CD4-positive, alpha-beta T cell (primary cell): ENCODE data around the gene CADM1. TPM values are rescaled to one million over a fixed set of nuclear protein-coding genes. Genes with fewer than 3 reads are reported as not detected.
"Not testable (repeated sequence)": the region's sequence is repeated elsewhere in the genome, so short reads cannot be mapped to it uniquely, and the experiment has no call there.

Source experiments
- ATAC-seq: fragments of 200-7000 bp; cut with Tn5 transposase; one replicate; pipeline ENCODE4 v1.10.0; 2022; ENCODE audit warnings: mild to moderate bottlenecking; ENCODE audit not compliant: poor library complexity
- CTCF ChIA-PET: fragments of 350-600 bp; sonication (Branson Sonifier 250); formaldehyde crosslinking; loops from one replicate; lab custom pipeline; 2021; ENCODE audit warnings: antibody characterized with exemption, inconsistent platforms; lab: Charles Lee
- POLR2A ChIA-PET: fragments of 350-600 bp; sonication (Branson Sonifier 250); formaldehyde crosslinking; loops from one replicate; lab custom pipeline; 2021; ENCODE audit warnings: antibody characterized with exemption, inconsistent platforms; lab: Charles Lee
- DNase-seq, 14 experiments: peaks; one replicate each; pipeline ENCODE4 v3.0.0-alpha.2; 2013 to 2020; ENCODE audit warnings: mixed read lengths in 2 of 14
- H3K27ac ChIP-seq, 2 donors: one replicate each; pipeline versions ENCODE4 v1.5.1 to v1.7.0; 2013; ENCODE audit warnings: low read length in 2 of 2, low read depth in 1 of 2, mild to moderate bottlenecking in 1 of 2
- H3K27me3 ChIP-seq, 2 experiments: 1 replicate in 1 of 2; 2 replicates in 1 of 2; pipeline versions ENCODE4 v1.6.1 to v1.7.0; 2013; ENCODE audit warnings: low read length in 2 of 2, control low read depth in 1 of 2, mild to moderate bottlenecking in 1 of 2, moderate library complexity in 1 of 2; ENCODE audit not compliant: insufficient read depth in 2 of 2, control insufficient read depth in 1 of 2
- H3K36me3 ChIP-seq: one replicate; pipeline ENCODE4 v1.6.1; 2013; ENCODE audit warnings: low read length, control low read depth; ENCODE audit not compliant: insufficient read depth
- H3K4me1 ChIP-seq: one replicate; pipeline ENCODE4 v1.6.1; 2013; ENCODE audit warnings: low read length, control low read depth; ENCODE audit not compliant: insufficient read depth
- H3K4me3 ChIP-seq: one replicate; pipeline ENCODE4 v1.5.1; 2013; ENCODE audit warnings: mild to moderate bottlenecking, low read length, moderate library complexity
- H3K9me3 ChIP-seq, 2 experiments: 1 replicate in 1 of 2; 2 replicates in 1 of 2; pipeline versions ENCODE4 v1.6.1 to v1.7.0; 2013; ENCODE audit warnings: low read length in 2 of 2, mild to moderate bottlenecking in 2 of 2, control low read depth in 1 of 2, moderate library complexity in 1 of 2; ENCODE audit not compliant: control insufficient read depth in 1 of 2, insufficient read depth in 1 of 2
- H3K27ac Mint-ChIP-seq: one replicate; pipeline ENCODE4 v1.8.0; 2020; ENCODE audit warnings: mixed read lengths
- H3K27me3 Mint-ChIP-seq: one replicate; pipeline ENCODE4 v1.8.0; 2021; ENCODE audit warnings: mixed read lengths
- H3K36me3 Mint-ChIP-seq: one replicate; pipeline ENCODE4 v1.8.0; 2021; ENCODE audit warnings: low read depth, mixed read lengths
- H3K4me1 Mint-ChIP-seq: one replicate; pipeline ENCODE4 v1.8.0; 2021; ENCODE audit warnings: low read depth, mixed read lengths
- H3K4me3 Mint-ChIP-seq: one replicate; pipeline ENCODE4 v1.8.0; 2020; ENCODE audit warnings: mild to moderate bottlenecking, mixed read lengths
- H3K9me3 Mint-ChIP-seq: one replicate; pipeline ENCODE4 v1.8.0; 2020; ENCODE audit warnings: mixed read lengths
- CTCF ChIP-seq: fragments of 200-600 bp; IDR thresholded peaks from one replicate; pipeline ENCODE4 v1.8.0; 2022; ENCODE audit warnings: antibody characterized with exemption, mild to moderate bottlenecking
- intact Hi-C, 2 experiments: fragments of 100-400 bp; cut with DNase I in 1 of 2; cut with micrococcal nuclease in 1 of 2; formaldehyde crosslinking; loops; one replicate each; pipeline versions ENCODE4 v1.15.1 to v1.9.0; 2023 to 2025; cut with DNase I, micrococcal nuclease
- total RNA-seq, 174 experiments: library from RNA in 2 of 174; stranded (reverse) in 2 of 174; gene quantifications; one replicate each; pipeline ENCODE4 v1.2.3 and lab custom pipeline; 2021 to 2026

Gene CADM1
- total RNA-seq, 2 experiments from 2014 or later = 1.1 to 1.4 TPM

GRCh38 chr11:115475564-115475963, 28.7 kb downstream of the CADM1 start:
- no peaks in the 10 kb centered on the region for H3K36me3 ChIP-seq
- H3K4me3 ChIP-seq = no peak overlapping the region
- ChIA-PET POLR2A (interaction anchor here (0.7 kb wide), 1 partner anchor 1210 kb away, joined by 3 read pairs; no protein-coding TSS in a partner anchor), CTCF (no interaction called here)
- peaks cover 0 to 4% of the 10 kb centered on the region in 2 experiments for H3K9me3 ChIP-seq
- ATAC-seq (no peak), DNase-seq (no peak)
- H3K27ac ChIP-seq = no peak overlapping the region
- no peak for TF ChIP-seq CTCF
- no peaks in the 10 kb centered on the region for H3K27me3 ChIP-seq
- no peaks in the 10 kb centered on the region for H3K27me3 Mint-ChIP-seq
- intact Hi-C loops = no loop called here
- no peaks in the 10 kb centered on the region for H3K36me3 Mint-ChIP-seq
- H3K4me3 Mint-ChIP-seq = no peak overlapping the region
- peaks cover 2% of the 10 kb centered on the region for H3K9me3 Mint-ChIP-seq
- no peaks in the 10 kb centered on the region for H3K4me1 Mint-ChIP-seq
- H3K27ac Mint-ChIP-seq = no peak overlapping the region
- no peaks in the 10 kb centered on the region for H3K4me1 ChIP-seq

GRCh38 chr11:115474306-115474705, 29.9 kb downstream of the CADM1 start:
- H3K27me3 Mint-ChIP-seq, H3K36me3 Mint-ChIP-seq, H3K4me1 ChIP-seq, POLR2A ChIA-PET, CTCF ChIA-PET, H3K9me3 Mint-ChIP-seq, intact Hi-C loops, H3K27me3 ChIP-seq, H3K36me3 ChIP-seq, H3K4me3 ChIP-seq, H3K4me3 Mint-ChIP-seq, H3K9me3 ChIP-seq, H3K27ac ChIP-seq, ATAC-seq, H3K27ac Mint-ChIP-seq, H3K4me1 Mint-ChIP-seq, DNase-seq: not testable (repeated sequence)

GRCh38 chr11:115473167-115473566, 31.0 kb downstream of the CADM1 start:
- ChIA-PET POLR2A (no interaction called here), CTCF (no interaction called here)
- H3K9me3 Mint-ChIP-seq = peaks cover 2% of the 10 kb centered on the region
- H3K4me3 ChIP-seq = no peak overlapping the region
- H3K27ac ChIP-seq = no peak overlapping the region
- no peak overlapping the region for H3K27ac Mint-ChIP-seq
- no peak for TF ChIP-seq CTCF
- ATAC-seq (no peak), DNase-seq (no peak)
- no peaks in the 10 kb centered on the region for H3K36me3 Mint-ChIP-seq
- no peaks in the 10 kb centered on the region for H3K4me1 Mint-ChIP-seq
- H3K36me3 ChIP-seq = no peaks in the 10 kb centered on the region
- intact Hi-C loops = no loop called here
- H3K27me3 Mint-ChIP-seq = no peaks in the 10 kb centered on the region
- H3K9me3 ChIP-seq = peaks cover 0 to 4% of the 10 kb centered on the region in 2 experiments
- no peaks in the 10 kb centered on the region for H3K4me1 ChIP-seq
- no peaks in the 10 kb centered on the region for H3K27me3 ChIP-seq
- no peak overlapping the region for H3K4me3 Mint-ChIP-seq

GRCh38 chr11:115471367-115471766, 32.8 kb downstream of the CADM1 start:
- no peaks in the 10 kb centered on the region for H3K36me3 ChIP-seq
- ChIA-PET POLR2A (no interaction called here), CTCF (no interaction called here)
- H3K9me3 Mint-ChIP-seq = peaks cover 2% of the 10 kb centered on the region
- no peak for ATAC-seq
- intact Hi-C loops = no loop called here
- H3K4me3 ChIP-seq = no peak overlapping the region
- H3K36me3 Mint-ChIP-seq = no peaks in the 10 kb centered on the region
- H3K27ac ChIP-seq = no peak overlapping the region
- no peak overlapping the region for H3K27ac Mint-ChIP-seq
- no peak overlapping the region for H3K4me3 Mint-ChIP-seq
- no peaks in the 10 kb centered on the region for H3K27me3 Mint-ChIP-seq
- peaks cover 0 to 4% of the 10 kb centered on the region in 2 experiments for H3K9me3 ChIP-seq
- H3K4me1 ChIP-seq = no peaks in the 10 kb centered on the region
- DNase-seq = no peak
- no peak for TF ChIP-seq CTCF
- no peaks in the 10 kb centered on the region for H3K27me3 ChIP-seq
- no peaks in the 10 kb centered on the region for H3K4me1 Mint-ChIP-seq
